HG02798 (cell line): ENCODE data around the gene UNC13A.
"Not testable (repeated sequence)": the region's sequence is repeated elsewhere in the genome, so short reads cannot be mapped to it uniquely, and the experiment has no call there.

Experiments used
- ATAC-seq: cut with Tn5 transposase; IDR thresholded peaks from one replicate; pipeline ENCODE4 v1.9.1; 2021; ENCODE audit warnings: mild to moderate bottlenecking; ENCODE audit not compliant: unreplicated experiment, poor library complexity

Gene UNC13A

GRCh38 chr19:17607936-17608335 lies 80.2 kb downstream of the UNC13A start:
- ATAC-seq: no peak

DNA sequence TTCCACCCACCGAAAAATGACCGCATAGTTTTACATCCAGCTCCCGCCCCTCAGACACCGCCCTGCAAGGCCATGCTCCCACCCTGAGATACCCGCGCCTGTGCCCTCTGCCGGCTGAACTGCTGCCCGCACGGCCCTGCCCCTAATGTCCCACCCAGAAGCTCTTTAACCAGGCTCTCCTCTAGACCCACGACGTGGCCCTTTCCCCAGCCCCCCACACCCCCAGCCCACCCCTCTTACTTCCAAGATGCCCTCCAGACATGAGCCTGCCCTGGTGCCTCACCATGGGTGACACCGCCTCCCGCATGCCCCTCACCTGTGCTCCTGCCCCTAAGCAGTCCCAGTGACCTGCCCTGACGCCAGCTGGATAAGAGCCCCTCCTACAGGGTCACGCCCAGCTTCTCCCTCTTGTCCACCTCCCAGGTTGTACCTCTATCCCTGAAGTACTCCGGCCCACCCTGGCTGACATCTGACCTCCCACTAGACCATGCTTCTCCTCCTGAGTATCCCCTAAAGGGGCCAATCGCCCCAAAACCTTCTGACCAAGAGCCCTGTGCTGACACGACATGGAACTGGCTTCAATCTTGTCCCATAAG lies 81.5 kb downstream of the UNC13A start:
- ATAC-seq: no peak

DNA sequence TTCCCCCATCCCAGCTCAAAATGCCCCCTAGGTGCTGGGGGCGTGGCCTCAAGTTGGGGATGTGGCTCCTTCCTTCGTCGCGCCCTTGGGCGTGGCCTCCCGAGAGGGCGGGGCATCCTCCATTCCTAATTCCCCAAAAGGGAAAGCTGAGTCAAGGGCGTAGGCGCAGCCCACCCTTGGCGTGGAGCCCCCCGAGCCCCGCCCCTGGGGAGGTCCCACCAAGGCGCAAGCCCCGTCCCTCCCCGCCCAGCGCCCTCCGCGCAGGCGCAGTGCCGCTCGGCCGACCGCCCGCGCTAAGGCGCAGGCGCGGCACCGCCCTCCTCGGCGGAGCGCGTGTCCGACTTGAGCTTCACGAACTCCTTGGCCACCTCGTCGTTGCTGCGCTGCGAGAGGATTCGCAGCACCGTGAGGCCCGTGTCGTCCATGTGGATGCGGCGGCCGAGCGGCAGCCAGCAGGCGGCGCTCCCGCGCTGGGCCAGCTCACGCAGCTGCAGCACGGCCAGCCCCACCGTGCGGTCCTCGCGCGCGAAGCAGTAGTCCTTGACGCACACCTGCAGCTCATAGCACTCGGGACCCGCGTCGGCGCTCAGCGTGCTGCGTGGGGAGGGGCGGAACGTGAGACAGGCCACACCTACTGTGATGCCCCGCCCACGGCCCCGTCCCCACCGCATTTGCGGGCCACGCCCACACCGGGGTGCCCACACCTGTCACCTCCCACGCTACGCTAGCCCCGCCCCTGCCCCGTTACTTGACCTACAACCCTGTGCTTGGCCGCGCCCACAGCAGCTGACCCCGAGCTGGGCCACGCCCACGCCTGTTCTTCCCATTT lies 82.2 kb downstream of the UNC13A start:
- peak; percentile 75 for ATAC-seq

DNA sequence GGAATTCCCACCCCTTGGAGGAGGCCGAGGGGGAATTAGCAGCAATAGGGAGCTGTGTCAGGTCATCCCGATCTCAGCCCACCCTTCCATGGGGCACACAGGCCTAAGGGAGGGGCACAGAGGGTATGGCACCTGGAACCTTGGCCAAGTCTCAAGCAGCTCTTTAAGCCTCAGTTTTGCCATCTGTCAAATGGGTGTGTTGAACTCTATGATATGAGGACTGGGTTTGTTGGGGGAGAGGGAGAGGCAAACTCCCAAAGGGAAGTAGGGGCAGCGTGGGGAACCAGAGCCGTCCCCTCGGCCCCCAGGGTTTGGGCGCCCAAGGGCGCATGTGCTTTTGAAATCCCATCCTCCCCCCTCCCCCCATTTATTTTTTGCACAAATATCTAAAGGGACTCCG lies 83.0 kb downstream of the UNC13A start:
- ATAC-seq: no peak

- ATAC-seq: no peak
Measured at GRCh38 chr19:17604372-17605025, 83.7 kb downstream of the UNC13A start.

DNA sequence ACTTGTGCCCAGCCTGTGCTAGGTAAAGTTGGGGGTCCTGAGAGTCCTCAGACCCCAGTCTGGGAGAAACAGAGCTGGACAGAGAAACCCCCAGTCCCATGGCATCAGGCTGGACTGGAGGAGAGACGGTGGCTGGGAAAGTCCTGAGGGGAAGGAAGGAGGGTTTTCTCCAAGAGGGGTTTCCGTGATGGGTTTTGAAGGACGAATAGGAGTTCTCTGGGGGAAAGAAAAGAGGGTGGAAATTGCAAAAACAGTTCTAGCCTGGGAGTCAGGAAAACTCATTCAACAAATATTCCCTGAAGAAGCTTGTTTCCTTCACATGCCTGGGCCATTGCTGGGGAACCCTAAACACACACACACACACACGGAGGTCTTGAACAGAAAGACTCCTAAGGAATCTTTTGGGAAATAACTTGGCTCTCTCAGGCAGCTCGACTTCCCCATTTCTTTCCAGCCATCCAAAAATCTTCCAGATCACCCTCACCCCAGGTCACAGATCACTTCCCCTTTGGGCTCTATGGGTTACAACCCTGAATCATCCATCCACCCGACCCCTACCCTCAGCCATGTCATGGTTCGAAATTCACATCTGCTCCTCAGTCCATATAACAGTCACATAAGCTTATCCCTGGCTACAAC lies 85.2 kb downstream of the UNC13A start:
- ATAC-seq: no peak

GRCh38 chr19:17602217-17602616 lies 85.9 kb downstream of the UNC13A start:
- ATAC-seq: no peak

DNA sequence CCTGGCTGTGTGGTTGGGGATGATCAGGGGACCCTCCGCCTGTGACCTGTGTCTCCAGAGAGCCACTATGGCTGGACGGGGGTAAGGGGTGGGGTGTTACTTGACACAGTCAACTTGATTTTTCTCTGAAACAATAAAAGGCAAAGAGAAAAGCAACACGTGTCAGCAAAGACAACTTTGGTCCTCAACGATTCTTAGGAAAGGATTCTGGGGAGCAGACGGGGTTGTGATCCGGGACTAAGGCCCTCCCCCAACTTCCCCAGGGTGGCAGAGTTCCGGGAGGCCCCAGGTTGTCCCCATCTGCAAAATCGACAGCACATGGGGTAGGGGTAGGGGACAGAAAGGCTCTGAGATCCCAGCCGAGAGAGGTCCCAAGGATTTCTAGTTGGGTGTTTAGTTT lies 86.5 kb downstream of the UNC13A start:
- no peak for ATAC-seq

- ATAC-seq: no peak
Measured at GRCh38 chr19:17599780-17600179, 88.4 kb downstream of the UNC13A start.

GRCh38 chr19:17598953-17599352 lies 89.2 kb downstream of the UNC13A start:
- ATAC-seq: no peak

- ATAC-seq: not testable (repeated sequence)
Measured at GRCh38 chr19:17598063-17598462, 90.1 kb downstream of the UNC13A start.

DNA sequence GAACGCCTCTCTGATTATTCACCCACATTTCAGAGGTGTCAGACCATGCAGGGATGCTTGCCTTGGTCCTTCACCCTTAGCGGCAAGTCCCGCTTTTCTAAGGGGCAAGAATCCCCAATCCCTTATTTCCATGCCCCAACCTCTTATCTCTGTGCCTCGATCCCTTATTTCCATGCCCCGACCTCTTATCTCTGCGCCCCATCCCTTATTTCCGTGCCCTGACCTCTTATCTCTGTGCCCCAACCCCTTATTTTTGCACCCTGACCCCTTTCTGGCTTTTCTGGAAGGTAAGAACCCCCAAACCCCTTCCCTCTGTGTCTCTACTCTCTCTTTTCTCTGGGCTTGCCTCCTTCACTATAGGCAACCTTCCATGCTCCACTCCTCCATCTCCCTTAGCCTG lies 93.9 kb downstream of the UNC13A start:
- not testable (repeated sequence) for ATAC-seq

- no peak for ATAC-seq
Measured at GRCh38 chr19:17590866-17591265, 97.3 kb downstream of the UNC13A start.

DNA sequence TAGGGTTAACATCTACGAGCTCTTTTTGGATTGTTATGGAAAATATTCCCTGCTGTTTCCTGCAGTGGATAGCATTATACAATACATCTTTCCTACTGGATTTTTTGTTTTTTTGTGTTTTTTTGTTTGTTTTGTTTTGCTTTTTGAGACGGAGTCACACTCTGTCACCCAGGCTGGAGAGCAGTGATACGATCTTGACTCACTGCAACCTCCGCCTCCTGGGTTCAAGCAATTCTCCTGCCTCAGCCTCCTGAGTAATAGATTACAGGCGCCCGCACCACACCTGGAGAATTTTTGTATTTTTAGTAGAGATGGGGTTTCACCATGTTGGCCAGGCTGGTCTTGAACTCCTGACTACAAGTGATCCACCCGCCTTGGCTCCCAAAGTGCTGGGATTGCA lies 102.8 kb downstream of the UNC13A start:
- not testable (repeated sequence) for ATAC-seq

DNA sequence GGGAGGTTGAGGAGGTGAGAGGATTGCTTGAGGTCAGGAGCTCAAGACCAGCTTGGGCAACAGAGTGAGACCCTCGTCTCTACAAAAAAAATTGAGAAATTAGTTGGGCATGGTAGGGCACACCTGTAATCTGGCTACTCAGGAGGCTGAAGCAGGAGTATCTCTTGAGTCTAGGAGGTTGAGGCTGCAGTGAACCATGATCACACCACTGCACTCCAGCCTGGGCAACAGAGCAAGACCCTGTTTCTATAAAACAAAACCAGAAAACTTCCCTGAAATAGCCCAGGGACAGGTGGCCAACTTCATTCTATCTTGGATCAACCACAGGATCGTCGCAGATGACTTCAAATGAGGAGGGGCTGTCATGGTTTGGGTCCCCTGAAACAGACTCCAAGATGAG lies 104.0 kb downstream of the UNC13A start:
- ATAC-seq: no peak

GRCh38 chr19:17582613-17583012 lies 105.5 kb downstream of the UNC13A start:
- no peak for ATAC-seq

- no peak for ATAC-seq
Measured at GRCh38 chr19:17581211-17581874, 106.8 kb downstream of the UNC13A start.

GRCh38 chr19:17580470-17581144 lies 107.5 kb downstream of the UNC13A start:
- ATAC-seq: no peak

GRCh38 chr19:17579661-17580244 lies 108.4 kb downstream of the UNC13A start:
- no peak for ATAC-seq
